Neural progenitor cell (in vitro differentiated cells): ENCODE results near the gene CNOT1. TPM values are rescaled to one million over a fixed set of nuclear protein-coding genes. Genes with fewer than 3 reads are reported as not detected.

Experiments used
- DNase-seq: peaks from one replicate; pipeline ENCODE4 v3.0.0-alpha.2; 2016; ENCODE audit warnings: low spot score
- H2AFZ ChIP-seq: fragments of 200-600 bp; sonication (generic); replicated peaks from 2 replicates; pipeline ENCODE4 v1.6.1; 2016; ENCODE audit warnings: antibody characterized with exemption
- H3F3A ChIP-seq: fragments of 200-600 bp; sonication (generic); 2 replicates; pipeline ENCODE4 v1.6.1; 2016; ENCODE audit warnings: antibody characterized with exemption, low read depth
- H3K27ac ChIP-seq: fragments of 200-600 bp; sonication (generic); 2 replicates; pipeline ENCODE4 v1.5.1; 2016; ENCODE audit warnings: mild to moderate bottlenecking
- H3K27me3 ChIP-seq: fragments of 200-600 bp; sonication (generic); 2 replicates; pipeline ENCODE4 v1.6.1; 2016; ENCODE audit warnings: mild to moderate bottlenecking, moderate library complexity
- H3K36me3 ChIP-seq: fragments of 200-600 bp; sonication (generic); 2 replicates; pipeline ENCODE4 v1.5.1; 2016
- H3K4me1 ChIP-seq: fragments of 200-600 bp; sonication (generic); 2 replicates; pipeline ENCODE4 v1.6.1; 2016; ENCODE audit warnings: mixed run types
- H3K4me2 ChIP-seq: fragments of 200-600 bp; sonication (generic); 2 replicates; pipeline ENCODE4 v1.6.1; 2016
- H3K4me3 ChIP-seq: fragments of 200-600 bp; sonication (generic); 2 replicates; pipeline ENCODE4 v1.5.1; 2016
- H3K79me2 ChIP-seq: fragments of 200-600 bp; sonication (generic); 2 replicates; pipeline ENCODE4 v1.6.1; 2016; ENCODE audit warnings: low read depth
- H3K9ac ChIP-seq: fragments of 200-600 bp; sonication (generic); 2 replicates; pipeline ENCODE4 v1.6.1; 2016
- H3K9me3 ChIP-seq: fragments of 200-600 bp; sonication (generic); 2 replicates; pipeline ENCODE4 v1.5.1; 2016; ENCODE audit warnings: low read depth
- H4K20me1 ChIP-seq: fragments of 200-600 bp; sonication (generic); 2 replicates; pipeline ENCODE4 v1.6.1; 2016; ENCODE audit warnings: low read depth
- H3K27ac Mint-ChIP-seq: 3 replicates; pipeline ENCODE4 v1.8.0; 2021; ENCODE audit warnings: mixed read lengths
- H3K27me3 Mint-ChIP-seq: 2 replicates; pipeline ENCODE4 v1.8.0; 2022; ENCODE audit warnings: low read depth, mild to moderate bottlenecking, inconsistent platforms, moderate library complexity, mixed read lengths; ENCODE audit not compliant: insufficient read depth
- H3K36me3 Mint-ChIP-seq: 3 replicates; pipeline ENCODE4 v1.8.0; 2021; ENCODE audit warnings: mixed read lengths
- H3K4me1 Mint-ChIP-seq: 3 replicates; pipeline ENCODE4 v1.8.0; 2021; ENCODE audit warnings: mixed read lengths
- H3K4me3 Mint-ChIP-seq: 3 replicates; pipeline ENCODE4 v1.8.0; 2021; ENCODE audit warnings: mild to moderate bottlenecking, moderate library complexity, mixed read lengths
- H3K9me3 Mint-ChIP-seq: 3 replicates; pipeline ENCODE4 v1.8.0; 2020; ENCODE audit warnings: mixed read lengths
- EZH2 ChIP-seq: fragments of 200-600 bp; sonication (generic); IDR thresholded peaks from 2 replicates; pipeline ENCODE4 v1.6.1; 2017; ENCODE audit warnings: antibody characterized with exemption, mild to moderate bottlenecking, moderate library complexity
- EZH2phosphoT487 ChIP-seq: fragments of 200-600 bp; sonication (generic); IDR thresholded peaks from 2 replicates; pipeline ENCODE4 v1.6.1; 2017; ENCODE audit warnings: antibody characterized with exemption
- total RNA-seq: library from RNA; depleted of rRNA; stranded (reverse); fragments of >200 nt; gene quantifications from 2 replicates; pipeline ENCODE4 v1.2.3, GENCODE V29; 2015; ENCODE audit warnings: low replicate concordance
- TF ChIP-seq, protein P1 (sequence below): fragments of 200-600 bp; sonication (generic); IDR thresholded peaks from 2 replicates; pipeline ENCODE4 v1.5.1; 2017; ENCODE audit warnings: antibody characterized with exemption, mild to moderate bottlenecking

Gene CNOT1
- total RNA-seq, 1 donor from 2014 or later, result 241 TPM

DNA sequence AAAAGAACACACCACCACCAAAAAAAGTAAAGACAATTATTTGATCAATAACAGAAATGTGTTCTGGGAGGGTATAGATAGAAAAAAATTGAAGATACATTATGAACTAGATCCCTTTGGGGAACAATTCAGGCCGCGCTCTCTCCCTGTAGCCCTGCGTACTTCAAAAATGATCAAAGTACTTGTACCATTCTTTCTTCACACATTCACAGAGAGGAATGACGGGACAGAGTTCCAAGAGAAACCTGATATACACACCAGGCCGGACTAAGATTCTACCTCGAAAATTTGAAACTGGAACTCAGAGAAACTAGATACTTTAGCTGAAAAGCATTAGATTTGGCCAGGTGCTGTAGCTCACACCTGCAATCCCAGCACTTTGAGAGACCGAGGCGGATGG is 50.0 kb downstream of the CNOT1 start:
- Histone ChIP-seq H3K4me1 (no peaks in the 10 kb centered on the region), H3K4me2 (no peak overlapping the region), H3K4me3 (no peak overlapping the region), H2AFZ (no peak overlapping the region), H3K27ac (no peak overlapping the region), H3F3A (peaks cover 12% of the 10 kb centered on the region), H3K79me2 (peaks cover 12% of the 10 kb centered on the region), H3K27me3 (no peaks in the 10 kb centered on the region), H3K9ac (no peak overlapping the region), H4K20me1 (peaks cover 11% of the 10 kb centered on the region), H3K36me3 (peaks cover 63% of the 10 kb centered on the region), H3K9me3 (no peaks in the 10 kb centered on the region)
- Mint-ChIP-seq H3K36me3 (peaks cover 48% of the 10 kb centered on the region), H3K27ac (no peak overlapping the region), H3K4me1 (no peaks in the 10 kb centered on the region), H3K9me3 (no peaks in the 10 kb centered on the region), H3K27me3 (no peaks in the 10 kb centered on the region), H3K4me3 (no peak overlapping the region)
- no peak for DNase-seq
- TF ChIP-seq EZH2 (no peak), EZH2phosphoT487 (no peak)
- TF ChIP-seq, protein P1, sequence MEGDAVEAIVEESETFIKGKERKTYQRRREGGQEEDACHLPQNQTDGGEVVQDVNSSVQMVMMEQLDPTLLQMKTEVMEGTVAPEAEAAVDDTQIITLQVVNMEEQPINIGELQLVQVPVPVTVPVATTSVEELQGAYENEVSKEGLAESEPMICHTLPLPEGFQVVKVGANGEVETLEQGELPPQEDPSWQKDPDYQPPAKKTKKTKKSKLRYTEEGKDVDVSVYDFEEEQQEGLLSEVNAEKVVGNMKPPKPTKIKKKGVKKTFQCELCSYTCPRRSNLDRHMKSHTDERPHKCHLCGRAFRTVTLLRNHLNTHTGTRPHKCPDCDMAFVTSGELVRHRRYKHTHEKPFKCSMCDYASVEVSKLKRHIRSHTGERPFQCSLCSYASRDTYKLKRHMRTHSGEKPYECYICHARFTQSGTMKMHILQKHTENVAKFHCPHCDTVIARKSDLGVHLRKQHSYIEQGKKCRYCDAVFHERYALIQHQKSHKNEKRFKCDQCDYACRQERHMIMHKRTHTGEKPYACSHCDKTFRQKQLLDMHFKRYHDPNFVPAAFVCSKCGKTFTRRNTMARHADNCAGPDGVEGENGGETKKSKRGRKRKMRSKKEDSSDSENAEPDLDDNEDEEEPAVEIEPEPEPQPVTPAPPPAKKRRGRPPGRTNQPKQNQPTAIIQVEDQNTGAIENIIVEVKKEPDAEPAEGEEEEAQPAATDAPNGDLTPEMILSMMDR, result no peak

DNA sequence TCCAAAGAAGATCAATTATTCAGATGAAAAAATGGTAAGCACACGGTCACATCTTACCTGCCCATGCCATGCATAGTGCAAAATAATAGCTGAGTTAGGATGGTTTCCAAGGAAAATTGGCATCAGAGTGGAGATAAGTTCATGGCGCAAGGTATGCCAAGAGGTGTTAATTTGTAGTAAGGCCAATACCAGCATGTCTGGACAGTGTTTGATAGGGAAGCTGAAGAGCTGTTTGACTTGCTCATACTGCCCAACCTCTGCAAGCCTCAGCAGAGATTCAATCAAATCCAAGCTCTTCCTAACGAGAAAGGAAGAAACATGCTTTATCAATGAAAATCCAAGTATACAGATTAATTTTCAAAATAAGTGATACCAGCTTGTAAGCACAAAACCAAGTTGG is 51.0 kb downstream of the CNOT1 start:
- no peaks in the 10 kb centered on the region for H3K9me3 Mint-ChIP-seq
- Histone ChIP-seq H3K4me1 (no peaks in the 10 kb centered on the region), H3K9me3 (no peaks in the 10 kb centered on the region), H3K27me3 (no peaks in the 10 kb centered on the region), H3K4me3 (no peak overlapping the region), H3K79me2 (peaks cover 6% of the 10 kb centered on the region), H2AFZ (no peak overlapping the region), H4K20me1 (peaks cover 8% of the 10 kb centered on the region), H3F3A (peaks cover 12% of the 10 kb centered on the region), H3K27ac (no peak overlapping the region), H3K9ac (no peak overlapping the region), H3K4me2 (no peak overlapping the region), H3K36me3 (peaks cover 70% of the 10 kb centered on the region)
- H3K4me1 Mint-ChIP-seq, result no peaks in the 10 kb centered on the region
- H3K4me3 Mint-ChIP-seq, result no peak overlapping the region
- H3K36me3 Mint-ChIP-seq, result peaks cover 56% of the 10 kb centered on the region
- DNase-seq, result no peak
- H3K27ac Mint-ChIP-seq, result no peak overlapping the region
- no peaks in the 10 kb centered on the region for H3K27me3 Mint-ChIP-seq
- TF ChIP-seq EZH2 (no peak), EZH2phosphoT487 (no peak)
- TF ChIP-seq, protein P1, result no peak

- TF ChIP-seq EZH2 (no peak), EZH2phosphoT487 (no peak)
- TF ChIP-seq, protein P1, result no peak
- Histone ChIP-seq H3K36me3 (peaks cover 58% of the 10 kb centered on the region), H3K4me3 (no peak overlapping the region), H3K4me1 (no peaks in the 10 kb centered on the region), H3K4me2 (no peak overlapping the region), H3F3A (peaks cover 12% of the 10 kb centered on the region), H3K27me3 (no peaks in the 10 kb centered on the region), H3K79me2 (peaks cover 3% of the 10 kb centered on the region), H3K9me3 (no peaks in the 10 kb centered on the region), H2AFZ (no peak overlapping the region), H3K27ac (no peak overlapping the region), H3K9ac (no peak overlapping the region), H4K20me1 (peaks cover 8% of the 10 kb centered on the region)
- no peak for DNase-seq
- Mint-ChIP-seq H3K4me3 (no peak overlapping the region), H3K9me3 (no peaks in the 10 kb centered on the region), H3K27me3 (no peaks in the 10 kb centered on the region), H3K4me1 (no peaks in the 10 kb centered on the region), H3K36me3 (peaks cover 49% of the 10 kb centered on the region), H3K27ac (no peak overlapping the region)
Measured at GRCh38 chr16:58577141-58577540, 52.5 kb downstream of the CNOT1 start.
